IMR-90 (cell line): ENCODE data around the gene ATP2B2.

Experiments
- CEBPB ChIP-seq: IDR thresholded peaks from 2 replicates; pipeline ENCODE4 v1.6.1; 2012; ENCODE audit warnings: low read depth, low read length, improper control_type of control experiment
- CHD1 ChIP-seq: IDR thresholded peaks from 2 replicates; pipeline ENCODE4 v1.6.1; 2012; ENCODE audit warnings: low read depth, low read length, improper control_type of control experiment
- CTCF ChIP-seq: conservative IDR thresholded peaks from 2 replicates; pipeline ENCODE4 v1.5.1; 2012; ENCODE audit warnings: mild to moderate bottlenecking, low read depth, low read length, improper control_type of control experiment
- POLR2A ChIP-seq: IDR thresholded peaks from 2 replicates; pipeline ENCODE4 v1.6.1; 2012; ENCODE audit warnings: mild to moderate bottlenecking, low read depth, low read length
- RCOR1 ChIP-seq: IDR thresholded peaks from 2 replicates; pipeline ENCODE4 v1.6.1; 2012; ENCODE audit warnings: mild to moderate bottlenecking, low read length, improper control_type of control experiment; ENCODE audit not compliant: insufficient replicate concordance
- RFX5 ChIP-seq: IDR thresholded peaks from 2 replicates; pipeline ENCODE4 v1.8.0; 2012; ENCODE audit warnings: low read depth, mild to moderate bottlenecking, low read length, moderate library complexity

GRCh38 chr3:10342781-10343180, 162.6 kb downstream of the ATP2B2 start:
- TF ChIP-seq RCOR1 (no peak), CTCF (no peak), CEBPB (no peak), POLR2A (no peak), RFX5 (no peak), CHD1 (no peak)
